Dedifferentiated amniotic fluid mesenchymal stem cell (primary cell): Measurements from ENCODE around the gene ZNF768.
A peak's percentile ranks its signal among the peaks of the same experiment; 100 is the strongest.
"Not testable (repeated sequence)": the region's sequence is repeated elsewhere in the genome, so short reads cannot be mapped to it uniquely, and the experiment has no call there.

Experiments
- DNase-seq: peaks from one replicate; pipeline ENCODE4 v3.0.0-alpha.2; 2016; ENCODE audit errors: extremely low spot score

ZNF768 gene

DNA sequence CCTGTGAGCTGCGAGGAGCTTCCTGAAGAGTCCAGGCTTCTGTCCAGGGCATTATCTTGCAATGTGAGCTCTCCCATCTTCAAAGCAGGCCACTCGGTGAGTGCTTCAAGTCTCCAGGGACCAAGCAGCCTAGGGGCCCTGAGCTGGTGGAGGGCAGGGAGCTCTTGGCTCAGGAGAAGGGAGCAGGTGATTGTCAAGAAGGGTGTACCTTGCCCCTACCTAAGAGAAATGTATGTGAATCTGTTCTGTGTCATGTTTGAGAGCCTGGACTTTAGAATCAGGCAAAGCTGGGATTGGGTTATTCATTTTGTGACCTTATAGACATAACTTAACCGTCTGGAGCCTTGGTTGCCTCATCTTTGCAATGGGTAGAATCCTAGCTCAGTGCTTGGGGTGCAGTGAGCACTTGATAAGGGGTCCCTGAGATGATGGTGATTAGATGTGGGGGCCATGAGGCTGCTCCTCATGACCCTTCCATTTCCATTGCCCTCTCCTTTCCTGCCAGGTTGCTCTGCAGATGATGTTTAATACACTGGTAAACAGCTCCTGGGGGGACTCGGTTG is 15.9 kb downstream of the ZNF768 start:
- no peak for DNase-seq

DNA sequence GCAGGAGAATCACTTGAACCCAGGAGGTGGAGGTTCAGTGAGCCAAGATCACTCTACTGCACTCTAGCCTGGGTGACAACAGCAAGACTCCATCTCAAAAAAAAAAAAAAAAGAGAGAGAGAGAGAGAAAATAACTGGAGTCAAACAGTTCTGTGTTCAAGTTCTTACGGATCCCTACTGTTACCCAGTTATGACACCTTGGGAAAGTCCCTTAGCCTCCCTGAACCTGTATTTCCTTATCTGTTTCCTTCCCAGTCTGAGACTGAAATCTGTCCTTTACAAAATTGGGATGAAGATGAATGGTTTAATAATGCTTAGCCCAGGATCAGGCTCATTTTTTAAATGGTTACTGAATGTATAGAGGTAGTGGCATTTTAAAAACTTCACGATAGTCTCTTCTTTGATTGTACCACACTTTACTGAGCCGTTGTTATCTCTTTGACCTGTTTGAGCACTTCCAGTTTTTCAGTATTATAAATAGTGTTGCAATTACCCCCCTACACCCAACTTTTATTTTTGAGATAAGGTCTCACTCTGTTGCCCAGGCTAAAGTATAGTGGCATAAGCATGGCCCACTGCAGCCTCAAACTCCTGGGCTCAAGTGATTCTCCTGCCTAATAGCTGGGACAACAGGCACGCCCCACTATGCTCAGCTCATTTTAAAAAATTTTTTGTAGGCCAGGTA is 17.1 kb downstream of the ZNF768 start:
- DNase-seq, result no peak

DNA sequence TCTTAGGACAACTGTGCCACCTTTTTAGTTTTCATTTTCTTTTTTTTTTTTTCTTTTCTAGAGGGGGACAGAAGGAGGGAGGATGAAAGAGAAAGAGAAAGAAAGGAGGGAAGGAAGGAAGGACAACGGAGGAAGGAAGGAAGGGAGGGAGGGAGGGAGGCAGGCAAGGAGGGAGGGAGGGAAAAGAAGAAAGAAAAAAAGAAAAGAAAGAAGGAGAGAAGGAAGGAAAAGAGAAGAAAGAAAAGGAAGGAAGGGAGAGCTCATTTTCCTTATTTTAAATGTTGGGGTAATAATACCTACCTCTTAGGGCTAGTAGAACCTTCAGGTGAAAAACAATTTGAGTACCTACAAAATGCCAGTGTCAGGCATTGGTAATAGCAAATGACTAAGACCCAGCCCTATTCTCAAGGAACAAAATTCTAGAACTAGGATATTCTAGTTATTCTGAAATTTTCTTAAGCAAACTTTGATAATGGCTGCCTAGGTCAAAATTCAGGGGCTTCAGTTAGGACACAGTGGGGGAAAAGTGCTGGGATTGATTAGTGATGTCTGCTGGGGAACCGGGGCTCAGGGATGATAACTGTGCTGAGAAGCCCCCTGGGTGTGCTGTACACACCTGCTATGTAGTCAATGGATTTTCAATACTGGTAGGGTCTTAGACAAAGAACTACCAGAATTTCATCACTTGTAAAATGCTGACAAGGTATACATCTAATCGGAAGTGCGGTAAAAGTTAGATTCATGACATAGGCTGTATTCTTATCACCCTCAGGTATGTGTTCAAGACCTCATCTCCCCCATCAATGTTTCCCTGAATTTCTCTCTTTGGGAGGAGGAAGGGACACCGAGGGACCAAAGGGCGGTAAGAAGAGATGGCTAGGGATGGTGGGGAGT is 22.7 kb downstream of the ZNF768 start:
- no peak for DNase-seq

DNA sequence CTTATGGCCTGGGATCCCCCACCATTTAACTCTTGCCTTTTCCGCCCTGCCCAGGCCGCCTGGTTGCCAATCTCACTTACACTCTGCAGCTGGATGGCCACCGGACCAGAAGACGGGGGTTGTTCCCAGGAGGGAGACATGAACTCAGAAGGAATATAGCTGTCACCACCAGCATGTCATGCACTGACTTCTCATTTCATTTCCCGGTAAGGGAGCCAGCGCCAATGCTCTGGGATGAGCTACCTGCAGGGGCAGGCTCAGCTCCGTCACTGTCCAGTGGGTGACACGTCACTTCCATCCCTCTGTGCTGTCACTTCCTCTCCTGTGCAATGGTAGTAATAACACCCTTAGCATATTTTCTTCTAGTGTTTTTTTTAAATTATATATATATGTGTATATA is 27.1 kb downstream of the ZNF768 start:
- no peak for DNase-seq

DNA sequence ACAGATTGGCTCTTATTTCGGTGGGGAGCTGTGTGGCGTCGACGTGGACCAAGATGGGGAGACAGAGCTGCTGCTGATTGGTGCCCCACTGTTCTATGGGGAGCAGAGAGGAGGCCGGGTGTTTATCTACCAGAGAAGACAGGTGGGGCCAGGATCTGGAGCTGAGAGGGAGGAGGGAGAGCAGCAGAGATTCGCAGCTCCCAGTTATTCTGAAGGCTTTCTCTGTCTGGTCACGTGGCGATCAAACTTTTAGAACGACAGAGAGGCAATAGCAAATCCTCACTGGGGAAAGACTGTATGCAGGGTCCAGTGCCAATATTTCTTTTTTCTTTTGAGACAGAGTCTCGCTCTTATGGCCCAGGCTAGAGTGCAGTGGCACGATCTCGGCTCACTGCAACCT is 31.7 kb downstream of the ZNF768 start:
- no peak for DNase-seq

DNA sequence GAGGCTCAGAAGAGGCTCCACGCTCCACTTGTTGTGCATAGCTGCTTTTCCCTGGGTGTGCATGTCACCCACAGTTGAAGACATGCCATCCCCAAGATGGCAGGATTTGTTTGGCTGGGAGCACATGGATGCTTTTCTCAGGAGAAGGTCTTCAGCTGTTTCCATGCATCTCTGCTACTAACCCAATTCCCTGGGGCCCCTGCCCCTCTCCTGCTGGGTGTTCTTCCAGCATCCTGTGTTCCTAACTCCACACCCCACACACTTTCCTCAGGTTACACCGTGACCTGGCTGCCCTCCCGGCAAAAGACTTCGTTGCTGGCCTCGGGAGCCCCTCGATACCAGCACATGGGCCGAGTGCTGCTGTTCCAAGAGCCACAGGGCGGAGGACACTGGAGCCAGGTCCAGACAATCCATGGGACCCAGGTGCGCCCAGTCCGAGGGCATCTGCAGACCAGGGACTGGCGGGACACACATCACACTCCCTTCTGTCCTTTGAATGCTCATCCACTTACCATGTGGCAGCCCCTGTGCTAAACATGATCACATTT is 32.4 kb downstream of the ZNF768 start:
- DNase-seq, result no peak

DNA sequence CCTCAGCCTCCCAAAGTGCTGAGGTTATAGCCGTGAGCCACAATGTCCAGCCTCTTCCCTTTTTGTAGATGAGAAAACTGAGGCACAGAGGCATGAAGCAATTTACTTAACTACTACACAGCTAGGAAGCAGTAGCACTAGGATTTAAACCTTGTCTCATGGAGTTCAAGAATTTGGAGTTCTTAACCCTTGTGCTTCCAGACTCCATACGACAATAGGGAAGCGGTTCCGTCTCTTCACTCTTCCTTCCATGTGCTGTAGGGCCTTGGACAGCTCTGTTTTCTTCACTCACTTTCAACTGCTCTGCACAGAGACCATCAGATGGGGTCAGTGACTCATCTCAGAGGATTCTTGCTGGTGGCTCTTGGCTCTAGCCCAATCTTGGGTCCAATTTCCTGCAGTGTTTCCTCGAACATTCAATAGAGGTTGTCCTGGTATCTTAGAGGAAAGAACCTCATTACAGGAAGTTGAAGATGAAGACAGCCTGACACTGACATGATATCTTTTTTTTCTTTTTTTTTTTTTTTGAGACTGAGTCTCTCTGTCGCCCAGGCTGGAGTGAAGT is 34.5 kb downstream of the ZNF768 start:
- DNase-seq, result peak; percentile 42

DNA sequence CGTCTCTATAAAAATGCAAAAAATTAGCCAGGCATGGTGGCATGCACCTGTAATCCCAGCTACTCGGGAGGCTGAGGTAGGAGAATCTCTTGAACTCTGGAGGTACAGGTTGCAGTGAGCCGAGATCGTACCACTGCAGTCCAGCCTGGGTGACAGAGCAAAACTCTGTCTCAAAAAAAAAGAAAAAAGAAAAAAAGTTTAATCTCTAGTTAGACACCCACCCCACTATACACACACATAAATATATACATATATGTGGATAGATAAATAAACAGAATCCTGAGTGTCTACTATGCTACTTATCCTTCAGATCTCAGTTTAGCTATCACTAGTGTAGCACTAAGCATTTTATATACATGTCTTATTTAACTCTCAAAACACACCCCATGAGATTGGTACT is 35.1 kb downstream of the ZNF768 start:
- no peak for DNase-seq

DNA sequence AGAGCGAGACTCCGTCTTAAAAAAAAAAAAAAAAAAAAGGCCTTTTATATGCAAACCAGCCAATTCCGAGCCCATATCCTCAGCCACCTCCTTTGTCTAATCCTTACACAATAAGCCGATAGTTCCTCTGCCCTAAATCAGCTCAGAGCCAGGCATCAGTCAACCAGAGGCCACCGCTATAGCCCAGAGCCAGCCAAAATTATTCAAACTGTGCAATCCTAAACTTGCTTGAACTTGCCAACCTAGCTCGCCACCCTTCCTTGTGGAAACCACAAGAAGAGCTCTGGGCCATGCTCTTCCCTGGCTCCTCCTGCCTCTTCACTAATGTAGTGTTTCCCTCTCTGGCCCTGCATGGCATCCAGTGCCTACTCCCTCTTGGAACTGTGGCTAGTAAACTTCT is 36.2 kb downstream of the ZNF768 start:
- DNase-seq, result no peak

DNA sequence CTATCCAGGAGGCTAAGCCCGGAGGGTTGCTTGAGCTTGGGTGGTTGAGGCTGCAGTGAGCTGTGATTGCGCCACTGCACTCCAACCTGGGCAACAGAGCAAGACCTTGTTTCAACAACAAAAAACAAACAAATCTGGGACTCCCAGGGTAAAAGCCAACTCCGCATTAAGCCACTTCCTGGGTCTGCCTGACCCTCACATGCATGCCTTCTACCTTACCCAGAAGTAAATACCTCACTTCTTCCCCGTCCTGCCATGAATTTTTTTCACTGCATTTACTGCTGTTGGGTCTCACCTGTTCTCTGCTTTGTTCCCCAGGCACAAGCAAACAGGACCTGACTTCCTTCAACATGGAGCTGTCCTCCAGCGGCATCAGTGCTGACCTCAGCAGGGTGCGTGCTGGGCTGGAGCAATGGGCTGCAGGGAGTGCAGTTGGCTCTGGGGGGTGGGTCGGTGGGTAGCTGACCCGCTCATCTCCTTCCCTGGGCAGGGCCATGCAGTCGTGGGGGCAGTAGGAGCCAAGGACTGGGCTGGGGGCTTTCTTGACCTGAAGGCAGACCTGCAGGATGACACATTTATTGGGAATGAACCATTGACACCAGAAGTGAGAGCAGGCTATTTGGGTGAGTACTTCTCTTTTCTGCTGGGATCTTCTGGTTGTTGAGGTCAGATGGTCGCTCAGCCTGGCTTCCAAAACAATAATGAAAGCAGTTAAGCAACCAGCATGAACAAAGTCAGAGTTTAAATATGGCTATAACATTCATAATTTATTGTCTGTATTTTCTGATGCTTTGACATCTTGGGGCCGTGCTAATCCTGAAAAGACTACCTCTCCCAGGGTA is 37.4 kb downstream of the ZNF768 start:
- DNase-seq, result no peak

DNA sequence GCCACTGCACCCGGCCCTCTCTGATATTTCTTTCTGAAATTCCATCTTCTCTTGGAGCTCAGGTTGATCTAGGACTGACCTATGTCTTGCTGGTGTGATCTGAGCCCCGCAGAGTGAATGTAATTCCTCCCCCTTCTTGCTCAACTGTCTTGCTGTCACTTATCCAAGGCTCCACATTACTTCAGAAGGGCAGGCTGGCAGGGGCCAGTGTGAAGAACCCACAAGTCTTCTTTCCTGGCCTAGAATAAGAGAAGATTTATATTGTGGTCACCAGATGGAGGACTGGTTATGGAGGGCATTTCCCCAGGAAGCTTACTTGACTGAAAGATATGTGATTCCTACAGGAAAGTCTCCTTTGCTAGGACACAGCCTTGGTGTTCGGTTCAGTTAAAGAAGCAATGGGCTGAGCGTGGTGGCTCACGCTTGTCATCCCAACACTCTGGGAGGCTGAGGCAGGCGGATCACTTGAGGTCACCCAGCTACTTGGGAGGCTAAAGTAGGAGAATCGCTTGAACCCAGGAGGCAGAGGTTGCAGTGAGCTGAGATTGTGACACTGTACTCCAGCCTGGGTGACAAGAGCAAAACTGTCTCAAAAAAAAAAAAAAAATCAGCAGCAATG is 40.4 kb downstream of the ZNF768 start:
- DNase-seq, result no peak

DNA sequence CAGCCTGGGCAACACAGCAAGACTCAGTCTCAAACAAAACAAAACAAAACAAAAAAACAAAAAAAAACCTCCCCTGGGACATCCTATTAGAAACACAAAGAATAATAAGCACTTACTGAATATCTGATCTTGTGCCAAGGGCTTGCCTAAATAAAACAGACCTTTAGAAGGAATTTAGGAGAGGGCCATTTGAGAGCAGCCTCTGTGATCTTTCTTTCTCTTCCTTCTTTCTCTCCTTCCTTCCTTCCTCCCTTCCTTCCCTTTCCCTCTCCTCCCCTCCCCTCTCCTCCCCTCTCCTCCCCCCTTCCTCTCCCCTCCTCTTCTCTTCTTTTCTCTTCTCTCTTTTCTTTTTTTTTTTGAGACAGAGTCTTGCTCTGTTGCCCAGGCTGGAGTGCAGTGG is 41.5 kb downstream of the ZNF768 start:
- DNase-seq, result no peak

DNA sequence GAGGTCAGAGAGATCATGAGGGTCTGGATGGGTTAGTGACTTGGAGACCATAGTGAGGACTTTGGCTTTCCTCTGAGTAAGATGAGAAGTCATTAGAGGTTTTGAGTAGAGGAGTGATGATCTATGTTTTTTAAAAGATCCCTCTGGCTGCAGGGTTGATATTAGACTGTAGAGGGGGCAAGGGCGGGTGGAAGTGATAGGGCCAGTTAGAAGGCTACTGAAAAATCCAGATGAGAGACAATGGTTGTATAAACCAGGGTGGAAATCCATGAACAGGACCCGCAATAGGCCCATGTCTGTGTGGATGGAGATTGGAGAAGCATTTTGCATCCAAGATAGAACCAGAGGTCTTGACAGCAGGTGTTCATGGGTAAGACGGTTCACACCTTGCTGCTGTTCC is 44.0 kb downstream of the ZNF768 start:
- no peak for DNase-seq

DNA sequence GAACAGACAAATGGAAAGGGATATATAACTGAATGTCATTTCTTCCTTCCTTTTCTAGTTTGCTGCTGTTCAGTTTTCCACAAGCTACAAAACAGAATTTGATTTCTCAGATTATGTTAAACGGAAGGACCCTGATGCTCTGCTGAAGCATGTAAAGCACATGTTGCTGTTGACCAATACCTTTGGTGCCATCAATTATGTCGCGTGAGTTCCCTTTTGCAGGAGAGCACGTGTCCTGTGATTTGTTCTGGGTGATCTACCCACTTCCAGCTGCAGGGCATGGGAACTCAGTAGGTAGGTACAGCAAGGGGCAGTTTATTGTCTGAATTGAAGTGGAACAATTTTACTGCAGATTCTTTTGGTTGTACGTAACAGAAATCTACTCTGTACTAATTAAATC is 45.0 kb downstream of the ZNF768 start:
- no peak for DNase-seq

DNA sequence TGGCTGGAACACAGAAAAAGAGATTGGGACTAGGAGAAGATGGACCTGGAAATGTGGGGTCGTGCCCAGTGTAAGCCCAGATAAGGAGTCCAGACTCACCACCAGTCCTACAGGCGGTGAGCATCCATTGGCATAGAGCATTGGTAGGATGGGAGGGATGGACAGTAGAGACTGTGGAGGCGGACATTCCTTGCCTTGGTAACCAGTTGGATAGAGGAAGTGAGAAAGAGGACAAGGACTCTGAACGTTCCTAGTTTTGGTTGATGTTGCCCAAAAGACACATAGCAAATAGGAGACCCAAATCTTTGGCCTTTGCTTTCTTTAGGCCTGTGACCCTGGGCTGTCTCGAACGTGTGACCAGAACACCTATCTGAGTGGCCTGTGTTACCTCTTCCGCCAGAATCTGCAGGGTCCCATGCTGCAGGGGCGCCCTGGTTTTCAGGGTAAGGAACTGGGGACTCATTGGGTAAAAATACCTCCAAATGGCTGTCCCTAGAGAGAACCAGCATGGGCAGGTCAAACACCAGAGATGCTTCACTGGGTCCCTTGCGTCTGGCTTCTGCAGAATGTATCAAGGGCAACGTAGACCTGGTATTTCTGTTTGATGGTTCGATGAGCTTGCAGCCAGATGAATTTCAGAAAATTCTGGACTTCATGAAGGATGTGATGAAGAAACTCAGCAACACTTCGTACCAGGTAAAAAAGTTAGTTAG is 47.4 kb downstream of the ZNF768 start:
- DNase-seq, result no peak

DNA sequence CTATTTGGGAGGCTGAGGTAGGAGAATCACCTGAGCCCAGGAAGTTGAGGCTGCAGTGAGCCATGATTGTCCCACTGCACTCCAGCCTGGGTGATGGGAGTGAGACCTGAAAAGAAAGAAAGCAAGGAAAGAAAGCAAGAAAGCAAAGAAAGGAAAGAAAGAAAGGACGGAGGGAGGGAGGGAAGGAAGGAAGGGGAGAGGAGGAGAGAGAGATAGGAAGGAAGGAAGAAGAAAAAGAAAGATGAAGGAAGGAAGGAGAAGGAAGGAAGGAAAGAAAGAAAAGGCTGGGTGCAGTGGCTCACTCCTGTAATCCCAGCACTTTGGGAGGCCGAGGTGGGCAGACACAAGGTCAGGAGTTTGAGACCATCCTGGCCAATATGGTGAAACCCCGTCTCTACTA is 48.6 kb downstream of the ZNF768 start:
- not testable (repeated sequence) for DNase-seq

DNA sequence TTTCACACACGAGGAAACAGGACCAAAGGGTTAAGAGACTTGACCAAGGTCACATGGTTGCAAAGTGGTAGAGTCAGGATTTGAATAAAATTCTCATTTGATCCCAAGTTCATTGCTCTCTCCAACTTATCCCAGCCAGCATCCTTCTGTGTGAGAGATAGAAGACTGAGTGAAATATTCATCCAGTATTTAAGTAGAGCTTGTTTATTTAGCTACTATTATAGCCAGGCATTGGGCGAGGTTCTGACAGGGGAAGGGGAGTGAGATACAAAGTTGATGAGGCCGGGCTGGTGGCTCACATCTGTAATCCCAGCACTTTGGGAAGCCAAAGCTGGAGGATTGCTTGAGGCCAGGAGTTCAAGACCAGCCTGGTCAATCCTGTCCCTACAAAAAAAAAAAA is 49.4 kb downstream of the ZNF768 start:
- no peak for DNase-seq

DNA sequence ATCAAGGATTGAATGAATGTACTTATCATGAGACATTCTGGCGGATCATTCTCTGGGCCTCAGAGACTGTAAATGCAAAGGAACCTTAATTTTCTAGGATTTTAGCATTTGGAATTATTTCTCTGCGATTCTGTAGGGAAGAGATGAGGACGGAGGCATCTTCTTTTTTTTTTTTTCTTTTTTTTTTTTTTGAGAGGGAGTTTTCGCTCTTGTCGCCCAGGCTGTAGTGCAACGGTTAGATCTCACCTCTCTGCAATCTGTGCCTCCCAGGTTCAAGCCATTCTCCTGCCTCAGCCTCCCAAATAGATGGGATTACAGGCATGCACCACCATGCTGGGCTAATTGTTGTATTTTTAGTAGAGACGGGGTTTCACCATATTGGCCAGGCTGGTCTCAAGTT is 51.7 kb downstream of the ZNF768 start:
- no peak for DNase-seq

DNA sequence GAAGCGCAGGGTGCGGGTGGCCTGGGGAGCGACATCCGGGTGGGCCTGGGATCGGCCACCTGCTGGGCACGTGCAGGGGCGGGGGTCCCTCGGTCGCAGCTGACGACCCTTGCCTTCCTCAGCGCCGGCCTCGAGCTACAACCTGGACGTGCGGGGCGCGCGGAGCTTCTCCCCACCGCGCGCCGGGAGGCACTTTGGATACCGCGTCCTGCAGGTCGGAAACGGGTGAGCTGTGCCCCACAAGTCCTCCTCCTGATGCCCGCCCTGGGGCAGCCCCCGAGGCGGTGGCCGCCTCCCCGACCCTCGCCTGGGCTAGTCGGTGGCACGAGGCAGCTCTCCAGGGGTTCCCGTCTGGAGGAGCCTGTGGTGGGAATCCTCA is 52.3 kb downstream of the ZNF768 start:
- no peak for DNase-seq
